GM13976 (cell line): ENCODE measurements around the gene COG7.

Experiments used
- DNase-seq: peaks from one replicate; pipeline ENCODE4 v3.0.0; 2012; ENCODE audit warnings: low spot score
- CTCF ChIP-seq: IDR thresholded peaks from 2 replicates; pipeline ENCODE4 v1.5.1; 2012; ENCODE audit warnings: borderline replicate concordance, mild to moderate bottlenecking; ENCODE audit not compliant: insufficient read depth; ENCODE audit errors: extremely low read depth, missing control alignments, control extremely low read depth
- in situ Hi-C: fragments of 300-500 bp; cut with MboI; formaldehyde crosslinking; loops from one replicate; pipeline ENCODE4 v1.12.0; 2022; ENCODE audit warnings: low sequenced_read_pairs, mixed read lengths, inconsistent platforms; ENCODE audit not compliant: unreplicated experiment

The COG7 gene

GRCh38 chr16:23452572-23453337 lies at the start of gene COG7:
Gene COG7 (minus strand): TSS chr16:23453189. CDS start chr16:23452994, 195 bp downstream.
- peak; percentile 92 for DNase-seq
- in situ Hi-C loops = no loop called here
- TF ChIP-seq CTCF = no peak

- in situ Hi-C loops = no loop called here
- DNase-seq = no peak
- no peak for TF ChIP-seq CTCF
These were observed 49.5 kb upstream of the COG7 start for GRCh38 chr16:23502466-23502865.

- DNase-seq = no peak
- no peak for TF ChIP-seq CTCF
- in situ Hi-C loops = no loop called here
These were observed 48.3 kb upstream of the COG7 start for GRCh38 chr16:23501291-23501690.

GRCh38 chr16:23500862-23501225 lies 47.9 kb upstream of the COG7 start:
- TF ChIP-seq CTCF = no peak
- no peak for DNase-seq
- in situ Hi-C loops = no loop called here

GRCh38 chr16:23500212-23500861 lies 47.3 kb upstream of the COG7 start:
- TF ChIP-seq CTCF = no peak
- in situ Hi-C loops = no loop called here
- no peak for DNase-seq

GRCh38 chr16:23499801-23500200 lies 46.8 kb upstream of the COG7 start:
- DNase-seq = no peak
- in situ Hi-C loops = no loop called here
- TF ChIP-seq CTCF = no peak
